ENCODE data around the gene ZNF593. TPM values are rescaled to one million over a fixed set of nuclear protein-coding genes. Genes with fewer than 3 reads are reported as not detected.

ZNF593 gene
- total and polyA plus RNA-seq, 2 of the 13 experiments (the other 11 are each of a cell fraction or from before 2014, with no cell fraction given), result 37.3 to 55.8 TPM

Other genes with a start within 250 kb of the ZNF593 start
- gene PAFAH2, start 171.8 kb upstream of the ZNF593 start, total RNA-seq (2016; rRNA removed; fragmentation: Illumina TruSeq; extraction: Trizol), result 6.9 and 9.2 TPM in 2 replicates
- gene PAFAH2, start 171.8 kb upstream of the ZNF593 start, polyA plus RNA-seq (2011; rRNA removed), result 9.3 and 9.4 TPM in 2 replicates
- gene EXTL1, start 148.1 kb upstream of the ZNF593 start, total RNA-seq (2016; rRNA removed; fragmentation: Illumina TruSeq; extraction: Trizol), result 0.28 and 0.35 TPM in 2 replicates
- gene EXTL1, start 148.1 kb upstream of the ZNF593 start, polyA plus RNA-seq (2011; rRNA removed), result 1.0 and 1.5 TPM in 2 replicates
- gene SLC30A2, start 123.8 kb upstream of the ZNF593 start, total RNA-seq (2016; rRNA removed; fragmentation: Illumina TruSeq; extraction: Trizol), result not detected in 2 replicates
- gene SLC30A2, start 123.8 kb upstream of the ZNF593 start, polyA plus RNA-seq (2011; rRNA removed), result not detected in 2 replicates
- gene TRIM63, start 102.3 kb upstream of the ZNF593 start, total RNA-seq (2016; rRNA removed; fragmentation: Illumina TruSeq; extraction: Trizol), result not detected in 2 replicates
- not detected in 2 replicates for gene TRIM63, start 102.3 kb upstream of the ZNF593 start, polyA plus RNA-seq (2011; rRNA removed)
- gene PDIK1L, start 58.1 kb upstream of the ZNF593 start, total RNA-seq (2016; rRNA removed; fragmentation: Illumina TruSeq; extraction: Trizol), result 4.6 and 5.8 TPM in 2 replicates
- 1.2 and 1.9 TPM in 2 replicates for gene PDIK1L, start 58.1 kb upstream of the ZNF593 start, polyA plus RNA-seq (2011; rRNA removed)
- not detected in 2 replicates for gene FAM110D, start 10.8 kb upstream of the ZNF593 start, total RNA-seq (2016; rRNA removed; fragmentation: Illumina TruSeq; extraction: Trizol)
- not detected in 2 replicates for gene FAM110D, start 10.8 kb upstream of the ZNF593 start, polyA plus RNA-seq (2011; rRNA removed)
- not detected in 2 replicates for gene C1orf232, start 945 bp upstream of the ZNF593 start, total RNA-seq (2016; rRNA removed; fragmentation: Illumina TruSeq; extraction: Trizol)
- not detected in 2 replicates for gene C1orf232, start 945 bp upstream of the ZNF593 start, polyA plus RNA-seq (2011; rRNA removed)
- gene ZNF593OS, start 1.9 kb downstream of the ZNF593 start, total RNA-seq (2016; rRNA removed; fragmentation: Illumina TruSeq; extraction: Trizol), result not detected in 2 replicates
- not detected in 2 replicates for gene ZNF593OS, start 1.9 kb downstream of the ZNF593 start, polyA plus RNA-seq (2011; rRNA removed)
- 1.5 and 3.4 TPM in 2 replicates for gene CNKSR1, start 7.6 kb downstream of the ZNF593 start, total RNA-seq (2016; rRNA removed; fragmentation: Illumina TruSeq; extraction: Trizol)
- gene CNKSR1, start 7.6 kb downstream of the ZNF593 start, polyA plus RNA-seq (2011; rRNA removed), result 8.9 and 9.7 TPM in 2 replicates
- not detected in 2 replicates for gene CATSPER4, start 20.7 kb downstream of the ZNF593 start, total RNA-seq (2016; rRNA removed; fragmentation: Illumina TruSeq; extraction: Trizol)
- gene CATSPER4, start 20.7 kb downstream of the ZNF593 start, polyA plus RNA-seq (2011; rRNA removed), result not detected in 2 replicates
- gene CEP85, start 64.3 kb downstream of the ZNF593 start, total RNA-seq (2016; rRNA removed; fragmentation: Illumina TruSeq; extraction: Trizol), result 22.4 and 26.7 TPM in 2 replicates
- gene CEP85, start 64.3 kb downstream of the ZNF593 start, polyA plus RNA-seq (2011; rRNA removed), result 16.1 and 16.9 TPM in 2 replicates
- 12.2 and 13.4 TPM in 2 replicates for gene SH3BGRL3, start 110.2 kb downstream of the ZNF593 start, total RNA-seq (2016; rRNA removed; fragmentation: Illumina TruSeq; extraction: Trizol)
- gene SH3BGRL3, start 110.2 kb downstream of the ZNF593 start, polyA plus RNA-seq (2011; rRNA removed), result 11.4 and 11.5 TPM in 2 replicates
- gene UBXN11, start 136.7 kb downstream of the ZNF593 start, total RNA-seq (2016; rRNA removed; fragmentation: Illumina TruSeq; extraction: Trizol), result 3.2 and 9.3 TPM in 2 replicates
- 10.3 and 10.4 TPM in 2 replicates for gene UBXN11, start 136.7 kb downstream of the ZNF593 start, polyA plus RNA-seq (2011; rRNA removed)
- not detected in 2 replicates for gene CD52, start 148.1 kb downstream of the ZNF593 start, total RNA-seq (2016; rRNA removed; fragmentation: Illumina TruSeq; extraction: Trizol)
- 0.32 and 0.93 TPM in 2 replicates for gene CD52, start 148.1 kb downstream of the ZNF593 start, polyA plus RNA-seq (2011; rRNA removed)
- gene CRYBG2, start 184.2 kb downstream of the ZNF593 start, total RNA-seq (2016; rRNA removed; fragmentation: Illumina TruSeq; extraction: Trizol), result 0.39 and 1.3 TPM in 2 replicates
- 2.9 and 4.7 TPM in 2 replicates for gene CRYBG2, start 184.2 kb downstream of the ZNF593 start, polyA plus RNA-seq (2011; rRNA removed)
- not detected in 2 replicates for gene ZNF683, start 202.8 kb downstream of the ZNF593 start, total RNA-seq (2016; rRNA removed; fragmentation: Illumina TruSeq; extraction: Trizol)
- gene ZNF683, start 202.8 kb downstream of the ZNF593 start, polyA plus RNA-seq (2011; rRNA removed), result not detected in 2 replicates
- 0.04 TPM in 1 of 2 replicates, not detected in the other for gene LIN28A, start 240.9 kb downstream of the ZNF593 start, total RNA-seq (2016; rRNA removed; fragmentation: Illumina TruSeq; extraction: Trizol)
- gene LIN28A, start 240.9 kb downstream of the ZNF593 start, polyA plus RNA-seq (2011; rRNA removed), result 0.01 TPM in 1 of 2 replicates, not detected in the other